ENCODE data around the gene EFNA4. TPM values are rescaled to one million over a fixed set of nuclear protein-coding genes. Genes with fewer than 3 reads are reported as not detected.

EFNA4 gene
- total RNA-seq, 1 experiment from 2014 or later, result 4.7 TPM

DNA sequence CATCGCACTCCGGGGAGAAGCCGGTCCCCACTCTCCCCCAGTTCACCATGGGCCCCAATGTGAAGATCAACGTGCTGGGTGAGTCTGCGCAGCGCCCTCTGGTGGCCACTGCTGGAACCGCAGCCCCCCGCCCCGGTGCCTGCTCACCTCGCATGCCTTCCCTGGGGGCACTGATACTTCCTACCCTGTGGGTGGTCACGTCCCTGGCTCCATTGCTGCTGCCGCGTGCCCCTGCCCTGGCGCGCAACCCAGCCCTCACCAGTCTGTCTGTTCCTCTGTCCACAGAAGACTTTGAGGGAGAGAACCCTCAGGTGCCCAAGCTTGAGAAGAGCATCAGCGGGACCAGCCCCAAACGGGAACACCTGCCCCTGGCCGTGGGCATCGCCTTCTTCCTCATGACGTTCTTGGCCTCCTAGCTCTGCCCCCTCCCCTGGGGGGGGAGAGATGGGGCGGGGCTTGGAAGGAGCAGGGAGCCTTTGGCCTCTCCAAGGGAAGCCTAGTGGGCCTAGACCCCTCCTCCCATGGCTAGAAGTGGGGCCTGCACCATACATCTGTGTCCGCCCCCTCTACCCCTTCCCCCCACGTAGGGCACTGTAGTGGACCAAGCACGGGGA lies 22.7 kb downstream of the EFNA4 start:
- peak; percentile 38 for DNase-seq (ENCODE audit: low read depth)

DNA sequence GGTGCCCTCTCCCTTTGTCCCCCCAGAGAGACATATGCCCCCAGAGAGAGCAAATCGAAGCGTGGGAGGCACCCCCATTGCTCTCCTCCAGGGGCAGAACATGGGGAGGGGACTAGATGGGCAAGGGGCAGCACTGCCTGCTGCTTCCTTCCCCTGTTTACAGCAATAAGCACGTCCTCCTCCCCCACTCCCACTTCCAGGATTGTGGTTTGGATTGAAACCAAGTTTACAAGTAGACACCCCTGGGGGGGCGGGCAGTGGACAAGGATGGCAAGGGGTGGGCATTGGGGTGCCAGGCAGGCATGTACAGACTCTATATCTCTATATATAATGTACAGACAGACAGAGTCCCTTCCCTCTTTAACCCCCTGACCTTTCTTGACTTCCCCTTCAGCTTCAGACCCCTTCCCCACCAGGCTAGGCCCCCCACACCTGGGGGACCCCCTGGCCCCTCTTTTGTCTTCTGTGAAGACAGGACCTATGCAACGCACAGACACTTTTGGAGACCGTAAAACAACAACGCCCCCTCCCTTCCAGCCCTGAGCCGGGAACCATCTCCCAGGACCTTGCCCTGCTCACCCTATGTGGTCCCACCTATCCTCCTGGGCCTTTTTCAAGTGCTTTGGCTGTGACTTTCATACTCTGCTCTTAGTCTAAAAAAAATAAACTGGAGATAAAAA lies 23.5 kb downstream of the EFNA4 start:
- DNase-seq (ENCODE audit: low read depth), result no peak

DNA sequence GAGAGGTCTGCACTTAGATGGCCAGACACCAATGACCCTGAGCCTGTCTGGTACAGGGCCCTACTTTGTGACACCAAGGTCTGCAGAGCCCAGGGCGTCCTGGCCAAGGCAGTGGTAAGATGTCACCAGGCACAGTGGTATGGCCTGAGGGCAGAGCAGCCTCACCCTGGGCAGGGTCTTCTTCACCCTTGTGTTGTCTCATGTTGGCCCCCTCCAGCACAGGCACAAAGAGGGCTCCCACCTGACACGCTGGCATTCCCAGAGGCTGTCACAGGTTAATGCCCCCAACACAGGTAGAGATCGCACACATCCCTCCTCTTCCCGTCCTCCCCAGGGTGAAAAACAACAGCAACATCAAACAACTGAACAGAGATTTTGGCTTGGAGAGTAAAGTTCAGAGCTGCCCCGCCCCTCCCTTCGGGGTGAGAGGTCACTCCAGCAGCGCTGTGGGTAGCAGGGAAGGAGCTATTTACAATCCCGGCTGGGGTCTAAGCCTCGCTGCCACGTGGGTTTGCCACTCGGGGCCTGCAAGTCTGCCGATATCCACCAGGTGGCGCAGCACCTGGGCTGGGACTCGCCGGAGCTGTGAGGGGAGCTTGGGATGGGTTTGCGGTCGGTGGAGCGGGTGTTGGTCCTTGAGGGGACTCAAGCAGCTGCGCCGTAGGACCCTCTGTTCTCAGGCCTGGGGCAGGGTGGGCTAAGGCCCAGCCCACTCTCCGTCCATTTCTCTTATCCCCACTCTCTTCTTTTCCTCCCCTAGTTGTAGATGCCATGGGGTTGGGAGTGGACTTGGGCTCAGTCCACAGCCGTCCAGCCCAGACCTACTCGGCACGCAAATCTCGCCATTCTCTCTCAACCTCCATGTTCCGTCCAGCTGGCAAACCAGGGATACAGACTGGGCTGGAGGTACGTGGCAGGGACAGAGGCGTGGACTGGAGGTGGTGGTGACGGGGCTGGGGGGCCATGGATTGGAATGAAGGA lies 27.8 kb downstream of the EFNA4 start:
- peak; percentile 52 for DNase-seq (ENCODE audit: low read depth)

DNA sequence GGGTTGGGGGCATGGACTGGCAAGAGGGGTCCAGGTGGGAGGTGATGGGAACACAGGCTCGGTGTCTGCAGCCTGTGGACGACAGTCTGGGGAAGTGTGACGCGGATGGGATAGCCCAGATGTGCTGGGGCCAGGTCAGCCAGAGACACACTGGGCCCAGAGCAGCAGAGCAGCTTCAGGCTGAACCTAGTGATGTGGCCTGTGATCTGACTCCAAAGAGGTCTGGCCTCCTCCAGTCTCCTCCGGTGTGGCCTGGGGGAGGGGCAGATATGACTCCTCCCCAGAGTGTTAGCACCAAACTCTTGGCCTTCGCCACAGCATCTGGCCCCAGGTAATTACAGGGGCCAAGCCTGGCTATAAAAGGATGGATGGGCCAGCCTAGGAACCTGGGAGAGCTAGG lies 28.6 kb downstream of the EFNA4 start:
- DNase-seq (ENCODE audit: low read depth), result no peak

DNA sequence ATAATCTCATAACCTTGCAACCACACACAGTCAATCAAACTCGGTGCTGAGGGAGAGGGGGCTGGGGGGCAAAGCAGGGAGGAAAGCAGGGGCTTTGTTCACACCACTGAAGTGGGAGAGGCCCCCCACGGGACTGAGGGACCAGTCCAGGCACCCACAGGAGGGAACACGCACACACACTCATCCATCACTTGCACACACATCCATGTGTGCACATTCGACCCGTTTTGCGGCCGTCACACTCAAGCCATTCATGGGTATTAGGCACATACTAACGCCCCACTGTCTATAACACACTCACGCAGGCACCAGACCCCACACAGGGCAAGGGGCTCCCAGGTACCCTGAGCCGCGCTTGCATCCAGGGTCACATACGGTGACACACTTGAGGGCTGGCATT lies 29.1 kb downstream of the EFNA4 start:
- DNase-seq (ENCODE audit: low read depth), result no peak

DNA sequence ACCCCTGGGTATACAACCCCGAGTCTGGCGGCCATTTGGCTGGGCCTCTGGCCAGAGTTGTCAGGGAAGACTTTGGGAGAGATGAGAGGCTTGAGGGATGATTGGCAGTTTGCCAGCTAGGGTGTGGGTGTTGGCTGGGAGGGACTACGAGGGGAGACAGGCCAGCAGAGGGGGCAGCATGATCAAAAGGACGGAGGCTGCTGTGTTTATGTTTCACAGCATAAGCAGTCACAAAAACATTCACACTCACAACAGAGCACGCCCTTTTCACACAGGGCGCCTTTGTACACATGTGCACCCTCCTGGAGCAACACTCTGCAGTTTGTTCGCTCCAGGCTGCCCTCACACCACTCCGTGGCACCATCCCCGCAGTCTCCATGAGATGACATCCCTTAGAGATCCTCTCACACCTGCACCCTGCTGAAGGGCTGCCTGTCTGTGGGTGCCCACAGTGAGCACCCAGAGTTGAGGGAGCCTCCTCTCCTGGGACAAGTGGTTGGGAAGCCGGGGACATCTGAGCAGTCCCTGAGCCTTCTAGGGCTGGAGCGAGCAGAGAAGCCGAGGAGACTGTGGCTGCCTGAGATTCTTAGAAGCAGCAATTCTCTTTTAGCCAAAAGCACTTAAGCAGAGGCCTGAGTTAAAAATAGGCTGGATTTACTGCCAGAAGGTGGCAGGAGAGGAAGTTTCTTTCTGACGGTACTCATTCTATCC lies 30.5 kb downstream of the EFNA4 start:
- peak; percentile 52 for DNase-seq (ENCODE audit: low read depth)

DNA sequence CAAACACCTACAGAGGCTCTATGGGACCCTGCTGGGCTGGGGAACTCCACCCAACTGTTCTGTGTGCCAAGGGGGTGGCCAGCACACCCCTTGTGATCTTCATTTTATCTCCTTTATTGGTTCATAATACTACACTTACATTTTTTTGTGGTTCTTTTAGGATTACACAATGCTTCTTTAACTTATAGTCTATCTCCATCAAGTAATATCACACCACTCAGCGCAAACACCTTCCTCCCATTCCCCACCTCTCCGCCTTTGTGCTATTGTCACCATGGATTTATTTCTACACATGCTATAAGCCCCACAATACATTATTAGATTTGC lies 31.0 kb downstream of the EFNA4 start:
- no peak for DNase-seq (ENCODE audit: low read depth)

DNA sequence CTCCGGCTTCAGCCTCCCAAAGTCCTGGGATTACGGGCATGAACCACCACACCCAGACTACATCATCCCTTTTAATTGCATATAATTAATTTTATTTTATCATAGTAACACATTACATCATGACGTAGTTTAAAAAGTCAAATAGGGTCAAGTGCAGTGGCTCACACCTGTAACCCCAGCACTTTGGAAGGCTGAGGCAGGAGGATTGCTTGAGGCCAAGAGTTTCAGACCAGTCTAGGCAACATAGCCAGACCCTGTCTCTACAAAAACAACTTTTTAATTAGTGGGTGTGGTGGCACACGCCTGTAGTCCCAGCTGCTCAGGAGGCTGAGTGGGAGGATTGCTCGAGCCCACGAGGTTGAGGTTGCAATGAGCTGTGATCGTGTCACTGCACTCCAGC lies 35.8 kb downstream of the EFNA4 start:
- DNase-seq (ENCODE audit: low read depth), result no peak

DNA sequence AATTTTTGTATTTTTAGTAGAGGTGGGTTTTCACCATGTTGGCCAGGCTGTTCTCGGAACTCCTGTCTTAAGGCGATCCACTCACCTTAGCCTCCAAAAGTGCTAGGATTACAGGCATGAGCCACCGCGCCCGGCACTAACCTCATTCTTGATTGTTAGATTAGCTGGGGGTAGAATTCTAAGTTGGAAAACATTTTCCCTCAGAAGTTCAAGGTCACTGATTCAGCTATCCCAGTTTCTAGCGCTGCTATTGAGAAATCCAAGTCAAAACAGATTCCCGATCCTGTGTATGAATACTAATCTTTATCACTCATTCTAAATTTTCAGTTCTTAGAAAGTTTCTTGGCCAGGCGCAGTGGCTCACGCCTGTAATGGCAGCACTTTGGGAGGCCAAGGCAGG lies 39.8 kb downstream of the EFNA4 start:
- no peak for DNase-seq (ENCODE audit: low read depth)

DNA sequence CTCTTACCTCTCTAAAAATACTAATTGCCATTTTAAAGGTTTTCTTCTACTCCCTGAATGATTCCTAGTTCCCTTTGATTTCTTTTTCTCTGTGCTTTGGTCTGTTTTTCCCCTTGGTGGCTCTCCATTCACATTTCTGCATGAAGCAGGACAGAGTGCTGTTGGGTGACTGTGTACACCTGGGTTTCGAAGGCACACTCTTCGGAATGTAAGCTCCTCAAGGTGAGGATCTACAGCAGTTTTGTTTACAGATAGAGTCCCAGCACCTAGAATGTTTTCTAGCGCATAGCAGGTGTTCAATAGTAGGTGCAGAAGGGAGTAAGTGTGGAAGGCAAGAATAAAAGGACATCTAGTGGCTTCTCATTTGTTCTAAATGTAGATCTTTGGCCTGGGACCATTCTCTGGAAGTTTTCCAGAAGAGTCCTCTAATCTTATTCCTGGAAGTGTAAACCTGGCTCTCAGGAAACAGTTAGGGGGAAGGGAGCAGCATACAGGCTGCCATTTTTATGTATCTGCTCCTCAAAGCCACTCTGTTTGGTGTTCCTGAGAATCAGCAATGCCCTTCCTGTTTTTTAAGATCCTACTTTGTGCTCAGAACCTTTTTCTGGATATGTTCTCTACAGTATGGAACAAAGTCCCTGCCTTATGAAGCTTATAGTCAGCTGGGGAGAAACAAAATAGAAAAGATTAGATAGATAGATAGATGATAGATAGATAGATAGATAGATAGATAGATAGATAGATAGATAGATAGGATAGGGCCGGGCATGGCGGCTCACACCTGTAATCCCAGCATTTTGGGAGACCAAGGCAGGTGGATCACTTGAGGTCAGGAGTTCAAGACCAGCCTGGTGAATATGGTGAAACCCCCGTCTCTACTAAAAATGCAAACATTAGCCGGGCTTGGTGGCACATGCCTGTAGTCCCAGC lies 41.3 kb downstream of the EFNA4 start:
- no peak for DNase-seq (ENCODE audit: low read depth)

DNA sequence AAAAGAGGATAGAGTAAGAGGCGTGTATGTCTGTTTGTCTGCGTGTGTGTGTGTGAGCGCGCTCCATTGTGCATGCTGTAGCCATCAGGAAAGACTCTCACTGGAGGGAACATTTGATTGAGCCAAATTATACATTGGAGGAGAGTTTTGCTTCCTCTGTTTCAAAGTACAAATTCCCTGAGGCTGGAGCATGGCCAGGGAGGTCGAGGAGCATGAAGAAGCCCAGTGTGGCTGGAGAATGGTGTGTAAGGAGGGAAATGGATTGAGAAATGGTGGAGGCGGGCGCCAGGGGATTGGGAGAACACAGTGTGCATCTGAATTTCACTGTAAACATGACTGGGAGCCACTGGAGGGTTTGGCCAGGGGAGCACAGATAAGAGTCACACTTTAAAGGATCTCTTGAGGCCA lies 42.1 kb downstream of the EFNA4 start:
- DNase-seq (ENCODE audit: low read depth), result no peak

DNA sequence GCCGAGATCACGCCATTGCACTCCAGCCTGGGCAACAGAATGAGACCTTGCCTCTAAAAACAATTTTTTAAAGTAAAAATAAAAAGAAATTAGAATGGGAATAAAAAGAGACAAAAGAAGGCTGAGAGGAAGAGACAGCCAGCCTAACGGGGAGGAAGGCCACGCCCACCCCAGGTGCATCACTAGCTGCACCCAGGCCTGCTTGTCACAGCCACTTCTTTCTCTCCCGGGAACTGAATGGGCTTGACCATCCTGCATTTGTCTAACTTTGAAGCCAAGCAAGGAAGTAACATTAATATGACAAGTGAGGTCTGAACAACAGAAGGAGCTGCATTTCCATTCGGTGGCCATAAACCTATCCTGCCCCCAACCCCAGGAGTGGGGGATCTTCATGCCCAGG lies 43.3 kb downstream of the EFNA4 start:
- no peak for DNase-seq (ENCODE audit: low read depth)

DNA sequence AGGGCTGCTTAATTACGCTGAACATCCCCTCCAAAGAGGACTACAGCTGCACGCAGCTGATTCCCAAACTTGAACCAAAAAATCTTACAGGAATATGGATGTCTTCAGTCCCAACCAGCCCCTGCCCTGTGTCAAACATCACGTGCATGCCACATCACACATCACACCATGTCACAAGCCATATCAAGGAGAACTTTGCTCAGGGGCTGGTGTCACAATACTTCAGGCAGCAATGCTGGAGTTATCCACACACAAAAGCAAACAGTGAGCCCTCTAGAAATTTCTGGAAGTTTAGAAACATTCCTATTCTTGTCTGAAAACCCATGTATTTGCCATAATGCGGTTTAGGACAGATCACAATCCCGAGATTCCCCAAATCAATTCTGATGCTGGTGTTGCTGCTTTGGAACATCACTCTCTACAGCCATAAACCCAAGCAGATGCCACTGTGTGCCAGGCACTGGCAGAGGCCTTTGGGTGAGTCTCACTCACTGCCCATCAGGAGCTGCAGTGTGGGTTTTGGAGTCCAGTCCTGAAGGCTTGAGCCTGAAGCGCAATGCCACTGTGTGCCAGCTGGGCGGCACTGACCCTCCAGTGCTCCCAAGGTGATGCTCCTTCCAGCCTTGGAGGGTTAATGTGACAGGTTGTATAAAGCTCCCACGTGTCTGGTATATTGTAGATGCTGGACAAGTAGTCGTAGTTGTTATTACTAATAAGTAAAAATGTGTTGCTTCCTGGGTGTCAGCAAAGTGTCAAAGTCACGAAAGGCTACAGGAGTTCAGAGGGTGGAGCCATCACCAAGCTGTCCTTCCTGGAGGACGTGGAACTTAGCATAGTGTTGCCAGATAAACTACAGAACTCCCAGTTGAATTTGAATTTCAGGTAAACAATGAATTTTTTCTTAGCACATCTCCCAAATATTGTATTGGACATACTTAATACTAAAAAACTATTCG lies 44.0 kb downstream of the EFNA4 start:
- DNase-seq (ENCODE audit: low read depth), result no peak

DNA sequence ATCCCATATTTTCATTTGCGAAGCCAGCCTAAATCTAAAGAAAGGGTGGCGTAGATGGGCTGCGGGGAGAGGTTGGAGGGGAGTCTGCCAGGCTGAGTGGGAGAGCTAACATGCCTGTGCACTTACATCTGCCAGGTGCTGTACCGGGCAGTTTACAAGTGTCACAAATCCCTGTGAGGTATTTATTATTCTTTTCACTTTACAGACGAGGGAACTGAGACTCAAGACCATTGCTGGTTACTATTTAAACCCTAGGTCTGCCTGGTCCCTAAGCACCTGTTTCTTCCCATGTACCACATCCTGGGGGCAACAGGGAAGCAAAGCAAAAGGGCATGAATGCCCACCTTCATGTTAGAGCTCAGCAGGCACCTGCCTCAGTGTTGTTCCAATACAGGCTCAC lies 44.8 kb downstream of the EFNA4 start:
- DNase-seq (ENCODE audit: low read depth), result no peak

DNA sequence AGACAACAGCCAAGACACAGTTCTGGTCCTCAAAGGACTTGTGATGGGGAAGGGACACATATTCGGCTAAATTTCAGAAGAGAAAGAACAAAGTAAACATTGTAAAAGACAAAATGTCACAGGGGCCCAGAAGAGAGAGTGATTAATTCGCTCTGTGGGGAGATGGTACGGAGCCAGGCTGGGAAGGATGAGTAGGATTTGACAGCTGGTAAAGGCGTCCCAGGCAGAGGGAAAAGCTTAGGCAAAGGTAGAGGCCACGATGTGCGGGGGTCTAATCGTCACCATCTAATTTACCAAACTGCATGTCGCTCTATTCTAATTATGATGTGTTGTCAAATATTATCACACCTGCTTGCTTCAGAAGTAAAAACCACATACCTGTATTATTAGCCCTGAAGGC lies 46.8 kb downstream of the EFNA4 start:
- DNase-seq (ENCODE audit: low read depth), result no peak

DNA sequence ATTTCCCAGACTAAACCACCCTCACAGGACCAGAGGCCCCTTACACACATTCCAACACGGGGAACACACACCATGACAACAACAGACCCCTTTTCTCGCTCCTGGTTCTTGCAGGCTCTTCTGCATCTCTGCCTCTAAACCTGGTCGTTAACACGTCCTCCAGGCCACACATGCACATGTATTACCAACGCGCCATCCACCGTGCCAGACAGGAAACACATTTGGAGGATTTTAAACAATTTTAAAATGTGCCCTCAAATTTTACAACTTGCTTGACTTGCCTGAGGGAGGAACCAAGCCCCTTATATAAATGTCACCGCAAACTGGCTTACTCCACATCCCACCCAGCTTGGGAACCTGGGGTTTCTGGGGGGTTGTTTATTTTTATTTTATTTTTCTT lies 47.3 kb downstream of the EFNA4 start:
- no peak for DNase-seq (ENCODE audit: low read depth)

DNA sequence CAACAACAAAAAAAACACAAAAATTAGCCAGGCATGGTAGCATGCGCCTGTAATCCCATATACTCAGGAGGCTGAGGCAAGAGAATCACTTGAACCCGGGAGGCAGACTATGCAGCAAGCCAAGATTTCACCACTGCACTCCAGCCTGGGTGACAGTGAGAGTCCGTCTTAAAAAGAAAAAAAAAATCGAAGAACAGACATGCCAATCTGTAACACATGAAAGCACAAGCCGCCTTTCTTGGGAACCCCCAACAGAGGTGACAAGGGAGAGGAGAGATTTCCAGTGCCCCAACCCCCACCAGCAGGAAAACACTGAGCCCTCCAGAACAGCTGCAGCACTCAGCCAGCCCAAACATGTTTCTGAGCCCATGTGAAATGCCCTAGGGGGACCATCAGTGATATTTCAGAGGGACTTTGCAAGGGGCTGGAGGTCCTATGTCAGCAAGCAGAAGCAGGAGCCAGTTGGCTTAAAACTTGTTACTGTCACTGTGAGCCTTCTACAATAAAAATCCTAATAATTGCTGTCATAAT lies 50.0 kb downstream of the EFNA4 start:
- no peak for DNase-seq (ENCODE audit: low read depth)

DNA sequence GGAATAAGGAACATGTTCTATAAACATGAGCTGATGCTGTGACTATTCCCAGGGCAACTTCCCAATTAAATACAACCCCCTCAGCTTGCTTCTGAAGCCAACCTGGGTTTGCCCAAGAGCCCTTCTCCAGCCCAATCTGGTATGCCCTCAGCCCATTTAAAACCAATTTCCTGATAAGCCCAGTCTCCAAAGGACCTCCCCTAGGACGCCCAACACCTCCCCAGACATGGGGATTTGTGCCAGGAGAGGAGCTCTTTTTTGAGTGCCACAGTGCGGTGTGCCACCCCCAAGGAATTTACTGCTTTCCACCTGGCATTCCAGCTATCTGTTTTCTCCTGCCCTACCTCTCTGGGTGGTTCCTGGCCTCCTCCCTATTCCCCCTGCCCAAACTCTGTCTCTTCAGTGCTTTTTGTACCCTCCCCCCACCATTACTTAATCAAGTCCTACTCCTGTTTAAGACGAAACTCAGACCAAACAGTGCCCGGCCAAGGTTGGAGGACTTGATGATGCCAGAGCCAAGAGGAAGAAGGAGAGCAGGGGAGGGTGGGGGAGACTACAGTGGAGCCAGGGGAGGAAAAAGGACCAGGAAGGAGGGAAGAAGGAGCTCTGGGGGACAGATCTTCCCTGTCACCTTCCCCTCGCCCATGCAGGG lies 52.7 kb downstream of the EFNA4 start:
- no peak for DNase-seq (ENCODE audit: low read depth)

DNA sequence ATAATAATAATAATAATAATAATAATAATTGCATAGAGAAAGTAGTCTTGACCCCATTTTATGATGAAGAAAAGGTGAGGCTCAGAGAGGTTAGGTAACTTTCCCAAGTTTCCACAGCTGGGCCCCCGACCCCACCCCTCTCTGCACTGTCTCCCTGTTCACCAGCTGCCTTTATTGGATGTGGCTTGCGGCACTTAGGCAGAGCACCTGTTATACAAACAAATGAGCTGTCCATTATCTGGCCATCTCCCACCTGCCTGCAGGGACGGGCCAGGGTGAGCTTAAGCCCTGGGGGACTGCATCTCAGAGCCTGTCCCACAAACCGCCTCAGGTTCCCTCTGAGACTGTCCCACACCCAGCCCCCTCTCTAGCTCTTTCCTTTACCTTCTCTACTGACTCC lies 54.1 kb downstream of the EFNA4 start:
- no peak for DNase-seq (ENCODE audit: low read depth)
